Progenitor cell of endocrine pancreas (in vitro differentiated cells): Measurements from ENCODE around the gene AIG1. TPM values are rescaled to one million over a fixed set of nuclear protein-coding genes. Genes with fewer than 3 reads are reported as not detected.
"Not testable (repeated sequence)": the region's sequence is repeated elsewhere in the genome, so short reads cannot be mapped to it uniquely, and the experiment has no call there.

Experiments used
- DNase-seq: peaks from one replicate; pipeline ENCODE4 v3.0.0; 2021; ENCODE audit warnings: low spot score; ENCODE audit not compliant: unreplicated experiment
- H3K27ac Mint-ChIP-seq: 2 replicates; pipeline ENCODE4 v1.8.0; 2021; ENCODE audit warnings: mild to moderate bottlenecking, moderate library complexity, mixed read lengths
- H3K27me3 Mint-ChIP-seq: 2 replicates; pipeline ENCODE4 v1.8.0; 2021; ENCODE audit warnings: mixed read lengths
- H3K36me3 Mint-ChIP-seq: 2 replicates; pipeline ENCODE4 v1.8.0; 2022; ENCODE audit warnings: mixed read lengths; ENCODE audit not compliant: insufficient read depth
- H3K4me1 Mint-ChIP-seq: 2 replicates; pipeline ENCODE4 v1.8.0; 2021; ENCODE audit warnings: low read depth, mixed read lengths
- H3K4me3 Mint-ChIP-seq: 2 replicates; pipeline ENCODE4 v1.8.0; 2021; ENCODE audit warnings: low read depth, mild to moderate bottlenecking, moderate library complexity, mixed read lengths
- H3K9me3 Mint-ChIP-seq: 2 replicates; pipeline ENCODE4 v1.8.0; 2021; ENCODE audit warnings: low read depth, mixed read lengths
- total RNA-seq: library from RNA; stranded (reverse); gene quantifications from 2 replicates; pipeline ENCODE4 v1.2.1, GENCODE V29; 2021
- TF ChIP-seq, protein P1 (sequence below): fragments of 200-600 bp; sonication (generic); IDR thresholded peaks from one replicate; pipeline ENCODE4 v1.5.0; 2021; ENCODE audit warnings: antibody characterized with exemption, mild to moderate bottlenecking; ENCODE audit not compliant: unreplicated experiment

AIG1 gene
- total RNA-seq, 1 donor from 2014 or later: 40.0 TPM

DNA sequence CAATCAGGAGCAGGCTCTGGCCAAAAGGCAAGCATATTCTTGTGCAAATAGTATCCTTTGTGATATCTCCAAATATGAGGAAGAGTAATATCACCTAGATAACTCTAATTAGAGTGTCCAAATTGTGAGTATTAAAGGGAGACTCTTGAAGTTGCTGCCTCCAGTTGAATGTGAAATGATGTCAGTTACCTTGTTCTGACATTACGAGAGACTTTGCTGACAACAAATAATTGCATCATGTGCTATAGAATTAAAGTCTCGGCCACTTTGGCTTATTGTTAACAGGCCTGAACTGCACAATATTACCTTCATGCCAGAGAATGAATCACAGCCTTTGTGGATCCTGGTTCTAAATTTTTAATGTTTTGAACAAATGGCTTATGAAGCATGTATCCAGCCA is 106.5 kb downstream of the AIG1 start:
- Mint-ChIP-seq H3K4me3 (no peak overlapping the region), H3K36me3 (peaks cover 9% of the 10 kb centered on the region), H3K9me3 (peaks cover 8% of the 10 kb centered on the region), H3K4me1 (no peaks in the 10 kb centered on the region), H3K27me3 (no peaks in the 10 kb centered on the region), H3K27ac (no peak overlapping the region)
- no peak for DNase-seq
- TF ChIP-seq, protein P1, sequence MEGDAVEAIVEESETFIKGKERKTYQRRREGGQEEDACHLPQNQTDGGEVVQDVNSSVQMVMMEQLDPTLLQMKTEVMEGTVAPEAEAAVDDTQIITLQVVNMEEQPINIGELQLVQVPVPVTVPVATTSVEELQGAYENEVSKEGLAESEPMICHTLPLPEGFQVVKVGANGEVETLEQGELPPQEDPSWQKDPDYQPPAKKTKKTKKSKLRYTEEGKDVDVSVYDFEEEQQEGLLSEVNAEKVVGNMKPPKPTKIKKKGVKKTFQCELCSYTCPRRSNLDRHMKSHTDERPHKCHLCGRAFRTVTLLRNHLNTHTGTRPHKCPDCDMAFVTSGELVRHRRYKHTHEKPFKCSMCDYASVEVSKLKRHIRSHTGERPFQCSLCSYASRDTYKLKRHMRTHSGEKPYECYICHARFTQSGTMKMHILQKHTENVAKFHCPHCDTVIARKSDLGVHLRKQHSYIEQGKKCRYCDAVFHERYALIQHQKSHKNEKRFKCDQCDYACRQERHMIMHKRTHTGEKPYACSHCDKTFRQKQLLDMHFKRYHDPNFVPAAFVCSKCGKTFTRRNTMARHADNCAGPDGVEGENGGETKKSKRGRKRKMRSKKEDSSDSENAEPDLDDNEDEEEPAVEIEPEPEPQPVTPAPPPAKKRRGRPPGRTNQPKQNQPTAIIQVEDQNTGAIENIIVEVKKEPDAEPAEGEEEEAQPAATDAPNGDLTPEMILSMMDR: no peak

DNA sequence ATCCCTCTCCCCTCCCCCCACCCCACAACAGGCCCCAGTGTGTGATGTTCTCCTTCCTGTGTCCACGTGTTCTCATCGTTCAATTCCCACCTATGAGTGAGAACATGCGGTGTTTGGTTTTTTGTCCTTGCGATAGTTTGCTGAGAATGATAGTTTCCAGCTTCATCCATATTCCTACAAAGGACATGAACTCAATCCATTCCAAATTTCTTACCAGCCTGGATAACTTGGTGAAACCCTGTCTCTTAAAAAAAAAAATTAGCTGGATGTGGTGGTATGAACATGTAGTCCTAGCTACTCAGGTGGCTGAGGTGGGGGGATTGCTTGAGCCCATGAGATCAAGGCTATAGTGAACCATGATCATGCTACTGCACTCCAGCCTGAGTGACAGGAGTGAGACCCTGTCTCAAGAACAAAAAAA is 107.7 kb downstream of the AIG1 start:
- H3K4me1 Mint-ChIP-seq, DNase-seq, H3K27me3 Mint-ChIP-seq, H3K27ac Mint-ChIP-seq, H3K4me3 Mint-ChIP-seq: not testable (repeated sequence)
- H3K9me3 Mint-ChIP-seq: peaks cover 20% of the 10 kb centered on the region
- H3K36me3 Mint-ChIP-seq: peaks cover 19% of the 10 kb centered on the region

DNA sequence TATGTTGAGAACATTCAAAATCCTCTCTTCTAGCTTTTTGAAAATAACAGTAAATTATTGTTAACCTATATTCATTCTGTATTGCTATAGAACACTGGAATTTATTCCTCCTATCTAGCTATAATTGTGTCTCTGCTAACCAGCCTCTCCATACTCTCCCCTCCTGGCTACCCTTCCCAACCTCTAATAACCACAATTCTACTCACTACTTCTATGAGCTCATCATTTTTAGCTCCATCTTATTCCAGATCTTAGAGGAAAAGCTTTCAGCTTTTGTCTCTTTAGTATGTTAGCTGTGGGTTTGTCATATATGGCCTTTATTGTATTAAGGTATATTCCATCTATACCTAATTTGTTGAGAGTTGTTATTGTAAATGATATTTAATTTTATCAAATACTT is 108.8 kb downstream of the AIG1 start:
- peaks cover 25% of the 10 kb centered on the region for H3K36me3 Mint-ChIP-seq
- H3K27me3 Mint-ChIP-seq: no peaks in the 10 kb centered on the region
- H3K9me3 Mint-ChIP-seq: peaks cover 25% of the 10 kb centered on the region
- no peak overlapping the region for H3K4me3 Mint-ChIP-seq
- TF ChIP-seq, protein P1: no peak
- H3K27ac Mint-ChIP-seq: no peak overlapping the region
- no peaks in the 10 kb centered on the region for H3K4me1 Mint-ChIP-seq
- no peak for DNase-seq

DNA sequence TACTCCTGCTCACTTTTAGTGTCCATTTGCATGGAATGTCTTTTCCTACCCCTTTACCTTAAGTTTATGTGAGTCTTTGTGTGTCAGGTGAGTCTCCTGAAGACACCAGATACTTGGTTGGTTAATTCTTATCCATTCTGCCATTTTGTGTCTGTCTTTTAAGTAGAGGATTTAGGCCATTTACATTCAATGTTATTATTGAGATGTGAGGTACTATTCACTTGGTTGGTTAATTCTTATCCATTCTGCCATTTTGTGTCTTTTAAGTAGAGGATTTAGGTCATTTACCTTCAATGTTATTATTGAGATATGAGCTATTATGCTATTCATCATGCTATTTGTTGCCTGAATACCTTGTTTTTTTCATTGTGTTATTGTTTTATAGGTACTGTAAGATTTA is 113.8 kb downstream of the AIG1 start:
- no peaks in the 10 kb centered on the region for H3K4me1 Mint-ChIP-seq
- no peak overlapping the region for H3K4me3 Mint-ChIP-seq
- H3K27ac Mint-ChIP-seq: no peak overlapping the region
- TF ChIP-seq, protein P1: no peak
- H3K9me3 Mint-ChIP-seq: peaks cover 41% of the 10 kb centered on the region
- no peaks in the 10 kb centered on the region for H3K27me3 Mint-ChIP-seq
- H3K36me3 Mint-ChIP-seq: peaks cover 42% of the 10 kb centered on the region
- DNase-seq: no peak

DNA sequence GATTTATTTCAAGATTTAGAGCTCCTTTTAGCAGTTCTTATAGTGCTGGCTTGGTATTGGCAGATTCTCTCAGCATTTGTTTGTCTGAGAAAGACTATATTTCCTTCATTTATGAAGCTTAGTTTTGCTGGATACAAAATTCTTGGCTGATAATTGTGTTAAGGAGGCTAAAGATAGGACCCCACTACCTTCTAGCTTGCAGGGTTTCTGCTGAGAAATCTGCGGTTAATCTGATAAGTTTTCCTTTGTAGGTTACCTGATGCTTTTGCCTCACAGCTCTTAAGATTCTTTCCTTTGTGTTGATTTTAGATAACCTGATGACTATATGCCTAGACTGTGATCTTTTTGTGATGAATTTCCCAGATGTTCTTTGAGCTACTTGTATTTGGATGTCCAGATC is 114.3 kb downstream of the AIG1 start:
- Mint-ChIP-seq H3K27me3 (no peaks in the 10 kb centered on the region), H3K9me3 (peaks cover 41% of the 10 kb centered on the region), H3K27ac (no peak overlapping the region), H3K4me3 (no peak overlapping the region), H3K4me1 (no peaks in the 10 kb centered on the region), H3K36me3 (peaks cover 42% of the 10 kb centered on the region)
- TF ChIP-seq, protein P1: no peak
- DNase-seq: no peak

DNA sequence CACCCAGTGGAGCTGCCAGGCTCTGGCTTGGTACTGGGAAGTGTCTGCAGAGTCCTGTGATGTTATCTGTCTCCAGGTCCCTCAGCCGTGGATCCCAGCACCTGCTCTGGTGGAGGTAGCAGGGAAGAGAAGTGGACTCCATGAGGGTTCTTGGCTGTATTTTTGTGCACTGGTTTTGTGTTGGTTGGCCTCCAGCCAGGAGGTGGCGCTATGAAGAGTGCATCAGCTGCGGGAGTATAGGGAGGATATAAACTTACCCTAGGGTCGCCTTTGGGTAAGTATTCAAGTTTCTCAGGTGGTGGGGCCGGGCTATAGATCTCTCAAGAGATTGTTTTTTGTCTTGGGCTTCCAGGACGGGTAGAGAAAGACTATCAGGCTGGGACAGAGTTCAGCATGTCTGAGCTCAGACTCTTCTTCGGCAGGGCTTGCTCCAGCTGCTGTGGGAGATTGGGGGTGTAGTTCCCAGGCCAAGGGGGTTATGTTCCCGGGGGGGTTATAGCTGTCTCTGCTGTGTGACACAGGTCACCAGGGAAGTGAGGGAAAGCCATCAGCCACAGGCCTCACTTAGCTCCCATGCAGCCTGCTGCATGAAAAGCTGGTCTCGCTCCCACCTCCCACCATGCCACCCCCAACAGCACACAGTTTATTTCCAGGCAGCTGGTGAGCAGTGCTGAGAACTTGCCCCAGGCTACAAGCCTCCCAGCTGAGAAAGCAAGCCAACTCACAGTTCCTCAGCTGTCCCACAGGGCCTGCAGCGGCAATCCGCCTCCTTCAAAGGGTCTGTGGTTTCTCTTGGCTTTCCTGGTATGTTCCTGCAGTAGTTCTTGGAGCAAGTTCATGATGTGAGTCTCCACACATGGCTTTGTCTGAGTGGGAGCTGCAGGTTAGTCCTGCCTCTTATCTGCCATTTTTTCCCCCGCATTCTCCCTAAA is 115.7 kb downstream of the AIG1 start:
- Mint-ChIP-seq H3K4me1 (no peaks in the 10 kb centered on the region), H3K27me3 (no peaks in the 10 kb centered on the region), H3K36me3 (peaks cover 42% of the 10 kb centered on the region), H3K4me3 (no peak overlapping the region), H3K9me3 (peaks cover 41% of the 10 kb centered on the region), H3K27ac (no peak overlapping the region)
- TF ChIP-seq, protein P1: no peak
- DNase-seq: no peak
